Right lobe of liver (tissue), 6 donors: ENCODE data around the gene ADAMTS2. TPM values are rescaled to one million over a fixed set of nuclear protein-coding genes. Genes with fewer than 3 reads are reported as not detected.

Source experiments
- ATAC-seq, 4 donors: fragments of 200-7000 bp; cut with Tn5 transposase; one replicate each; pipeline ENCODE4 v1.9.1; 2020; ENCODE audit warnings: mild to moderate bottlenecking in 4 of 4, moderate library complexity in 4 of 4
- DNase-seq, 3 donors: peaks; one replicate each; pipeline ENCODE4 v3.0.0-alpha.2; 2020
- H3K27ac ChIP-seq, 3 donors: fragments of 200-600 bp; one replicate each; pipeline ENCODE4 v1.8.0; 2022
- H3K27me3 ChIP-seq, 2 donors: fragments of 200-600 bp; one replicate each; pipeline ENCODE4 v1.8.0; 2022
- H3K36me3 ChIP-seq, 4 donors: fragments of 200-600 bp; sonication (generic) in 1 of 4; one replicate each; pipeline versions ENCODE4 v1.5.1 to v1.8.0; 2017 to 2022; ENCODE audit warnings: control low read depth in 1 of 4
- H3K4me1 ChIP-seq, 4 donors: fragments of 200-600 bp; sonication (generic) in 1 of 4; one replicate each; pipeline versions ENCODE4 v1.5.1 to v1.8.0; 2017 to 2022; ENCODE audit warnings: control low read depth in 1 of 4
- H3K4me3 ChIP-seq, 3 donors: fragments of 200-600 bp; one replicate each; pipeline ENCODE4 v1.8.0; 2022
- H3K9me3 ChIP-seq, 4 donors: fragments of 200-600 bp; sonication (generic) in 1 of 4; one replicate each; pipeline versions ENCODE4 v1.5.1 to v1.8.0; 2017 to 2022; ENCODE audit warnings: control low read depth in 1 of 4
- CTCF ChIP-seq, 4 donors: fragments of 200-600 bp in 3 of 4; fragments of 450-650 bp in 1 of 4; IDR thresholded peaks; one replicate each; pipeline versions ENCODE4 v1.5.1 to v1.8.0; 2016 to 2022; ENCODE audit warnings: antibody characterized with exemption in 4 of 4, mild to moderate bottlenecking in 2 of 4
- POLR2A ChIP-seq: fragments of 450-650 bp; IDR thresholded peaks from one replicate; pipeline ENCODE4 v1.6.1; 2017; ENCODE audit warnings: antibody characterized with exemption, mild to moderate bottlenecking
- WGBS: methylation state at CpG from one replicate; pipeline ENCODE4 v1.1.6; 2018; ENCODE audit warnings: low coverage, low lambda C conversion rate; ENCODE audit not compliant: insufficient coverage; ENCODE audit errors: missing lambda C conversion rate; 5-methylcytosine and 5-hydroxymethylcytosine counted together
- intact Hi-C, 2 donors: fragments of 100-400 bp; cut with DNase I; formaldehyde crosslinking; loops; one replicate each; pipeline versions ENCODE4 v1.11.2 to v1.14.1; 2022
- total RNA-seq, 6 experiments: library from RNA; depleted of rRNA in 2 of 6; stranded (reverse); fragments of >200 nt in 2 of 6; fragmentation: NEBNext Ultra II Directional in 3 of 6; extraction: Animal tissue kit (Norgen Biotek cat#: 25700) in 3 of 6; gene quantifications; one replicate each; pipeline versions ENCODE4 v1.1.0 to v1.2.4, GENCODE V29; 2016 to 2023
- donor health status: DM: no; HTN: yes; CAD: no.
- donor health status: DM: no; HTN: no; CAD: no.
- donor health status: DM: no; HTN: no; CAD: no.
- donor health status: DM: no; HTN: yes; CAD: no.
- donor health status: DM: no; HTN: yes; CAD: no.

The ADAMTS2 gene
- total RNA-seq, 6 experiments from 2014 or later: 6.3 to 18.9 (median 13.5) TPM

GRCh38 chr5:179322071-179323025 is 22.9 kb downstream of the ADAMTS2 start:
- ATAC-seq: no peak
- no peaks in the 10 kb centered on the region for H3K27me3 ChIP-seq
- intact Hi-C loops: no loop called here
- H3K4me3 ChIP-seq: no peak overlapping the region
- peak; percentile 5 to 33 (median 30) for DNase-seq
- no peak for TF ChIP-seq POLR2A
- no peak for TF ChIP-seq CTCF (IDR thresholded peaks at IDR 0.05)
- no peak overlapping the region for H3K27ac ChIP-seq
- 57% methylated on average over 8 of the region's 32 CpGs for WGBS
- H3K36me3 ChIP-seq: no peaks in the 10 kb centered on the region
- no peaks in the 10 kb centered on the region for H3K4me1 ChIP-seq
- H3K9me3 ChIP-seq: no peaks in the 10 kb centered on the region

- Histone ChIP-seq H3K36me3 (no peaks in the 10 kb centered on the region), H3K4me3 (no peak overlapping the region), H3K27me3 (no peaks in the 10 kb centered on the region), H3K9me3 (no peaks in the 10 kb centered on the region), H3K4me1 (no peaks in the 10 kb centered on the region), H3K27ac (no peak overlapping the region)
- 60% methylated on average over 13 of the region's 13 CpGs for WGBS
- DNase-seq (peak; percentile 8 to 26 (median 25)), ATAC-seq (no peak)
- TF ChIP-seq CTCF (IDR thresholded peaks at IDR 0.05): no peak
- TF ChIP-seq POLR2A: no peak
- intact Hi-C loops: no loop called here
Measured at GRCh38 chr5:179321206-179321987, 23.9 kb downstream of the ADAMTS2 start.

- Histone ChIP-seq H3K27me3 (no peaks in the 10 kb centered on the region), H3K27ac (no peak overlapping the region), H3K9me3 (no peaks in the 10 kb centered on the region), H3K4me3 (no peak overlapping the region), H3K4me1 (no peaks in the 10 kb centered on the region), H3K36me3 (no peaks in the 10 kb centered on the region)
- ATAC-seq (no peak), DNase-seq (peak in 2 of 3 donors; percentile 14 to 38)
- TF ChIP-seq POLR2A (no peak), CTCF (IDR thresholded peaks at IDR 0.05) (no peak)
- WGBS: 16% methylated on average over 6 of the region's 11 CpGs
- intact Hi-C loops: no loop called here
Measured at GRCh38 chr5:179319741-179320281, 25.4 kb downstream of the ADAMTS2 start.

GRCh38 chr5:179319123-179319522 is 26.1 kb downstream of the ADAMTS2 start:
- Histone ChIP-seq H3K9me3 (no peaks in the 10 kb centered on the region), H3K4me1 (no peaks in the 10 kb centered on the region), H3K27me3 (no peaks in the 10 kb centered on the region), H3K4me3 (no peak overlapping the region), H3K36me3 (no peaks in the 10 kb centered on the region), H3K27ac (no peak overlapping the region)
- TF ChIP-seq POLR2A: no peak
- no peak for TF ChIP-seq CTCF (IDR thresholded peaks at IDR 0.05)
- peak in 1 of 3 donors; percentile 30 for DNase-seq
- intact Hi-C loops: no loop called here
- WGBS: 88% methylated on average over 5 of the region's 8 CpGs
- no peak for ATAC-seq
